COLO668 (cell line): ENCODE results near the gene PBX1.

Experiments used
- DNase-seq: peaks from one replicate; lab custom pipeline; 2025; ENCODE audit not compliant: unreplicated experiment; lab: John Stamatoyannopoulos, UW

The PBX1 gene

DNA sequence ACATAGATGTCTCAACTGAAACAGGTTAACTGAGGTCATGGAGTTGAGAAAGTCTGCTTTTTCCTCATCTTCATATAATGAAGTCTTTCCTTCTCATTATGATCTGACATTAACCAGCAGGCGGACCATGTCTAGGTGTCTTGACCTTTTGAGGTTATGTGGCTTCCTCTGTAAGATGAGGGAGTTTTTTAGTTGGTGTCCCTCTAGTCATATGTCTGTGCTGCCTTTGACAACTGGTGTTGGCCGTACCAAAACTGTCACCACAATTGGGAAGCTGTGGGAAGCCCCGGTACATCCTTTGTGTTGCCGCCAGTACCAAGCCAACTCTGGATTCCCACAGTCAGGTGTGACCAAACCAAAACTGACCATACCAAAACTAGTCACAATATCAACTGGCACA, 105.1 kb downstream of the PBX1 start:
- DNase-seq = no peak

DNA sequence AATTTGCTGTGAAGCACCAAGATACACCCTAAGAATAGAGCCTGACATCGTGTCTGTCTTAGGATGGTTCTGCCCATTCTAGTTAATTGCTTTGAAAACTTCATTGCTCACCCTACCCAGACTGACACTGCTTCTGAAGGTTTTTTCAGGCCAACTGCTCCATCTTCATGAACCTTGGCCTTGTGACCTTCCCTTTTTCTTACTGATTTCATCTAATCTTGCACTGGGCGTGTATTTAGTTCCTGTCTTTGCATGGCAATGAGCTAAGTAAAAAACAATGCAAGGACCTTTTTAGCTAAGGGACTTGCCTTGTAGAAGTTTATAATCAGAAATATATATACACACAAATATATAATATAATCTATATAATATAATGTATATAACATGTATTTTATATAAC, 108.0 kb downstream of the PBX1 start:
- DNase-seq = no peak

- DNase-seq = no peak
These were observed 108.6 kb downstream of the PBX1 start for GRCh38 chr1:164667600-164667999.

DNA sequence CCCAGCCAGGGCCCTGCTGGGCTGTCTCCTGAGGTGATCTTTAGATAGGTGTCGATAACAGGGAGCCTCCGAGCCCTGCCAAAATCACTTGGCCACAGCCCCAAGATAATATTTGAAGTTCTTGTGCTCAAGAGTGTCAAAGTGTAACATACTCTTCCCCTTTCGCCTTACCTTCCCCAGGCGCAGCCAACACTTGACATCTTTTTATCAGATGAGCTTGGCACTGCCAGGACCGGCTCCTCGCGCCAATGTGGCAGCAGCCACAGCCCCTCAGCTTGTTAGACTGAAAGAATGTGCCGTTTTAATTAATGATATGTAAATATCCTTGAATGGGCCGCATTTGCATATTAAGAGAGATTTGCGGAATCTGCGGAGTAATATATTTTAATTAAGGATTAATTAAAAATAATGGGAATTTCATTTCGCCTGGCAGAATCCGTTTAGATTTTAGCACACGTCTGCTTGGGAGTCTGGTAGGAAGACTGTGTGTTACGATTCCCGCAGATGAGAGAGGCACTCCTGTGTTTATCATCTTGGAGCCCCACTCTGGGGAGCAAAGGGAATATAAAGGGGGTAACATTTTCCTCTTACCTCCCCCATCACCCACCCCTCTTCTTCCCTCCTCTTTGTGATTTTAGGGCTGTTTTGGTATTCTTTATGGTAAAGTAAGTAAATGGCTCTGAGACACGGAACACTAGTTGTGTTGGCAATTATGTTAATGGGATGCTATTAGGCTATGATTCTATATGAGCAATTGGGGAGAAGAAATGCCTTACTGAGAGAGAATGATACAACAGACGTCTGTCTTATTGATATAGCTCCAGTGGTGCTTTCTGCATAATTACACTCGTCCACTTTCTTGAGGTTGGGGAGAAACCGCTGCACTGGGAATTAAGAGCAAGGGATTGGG, 109.8 kb downstream of the PBX1 start:
- DNase-seq = no peak

GRCh38 chr1:164670026-164670425, 111.0 kb downstream of the PBX1 start:
- no peak for DNase-seq

- DNase-seq = no peak
These were observed 111.8 kb downstream of the PBX1 start for GRCh38 chr1:164670786-164671185.

GRCh38 chr1:164671323-164671965, 112.5 kb downstream of the PBX1 start:
- no peak for DNase-seq

DNA sequence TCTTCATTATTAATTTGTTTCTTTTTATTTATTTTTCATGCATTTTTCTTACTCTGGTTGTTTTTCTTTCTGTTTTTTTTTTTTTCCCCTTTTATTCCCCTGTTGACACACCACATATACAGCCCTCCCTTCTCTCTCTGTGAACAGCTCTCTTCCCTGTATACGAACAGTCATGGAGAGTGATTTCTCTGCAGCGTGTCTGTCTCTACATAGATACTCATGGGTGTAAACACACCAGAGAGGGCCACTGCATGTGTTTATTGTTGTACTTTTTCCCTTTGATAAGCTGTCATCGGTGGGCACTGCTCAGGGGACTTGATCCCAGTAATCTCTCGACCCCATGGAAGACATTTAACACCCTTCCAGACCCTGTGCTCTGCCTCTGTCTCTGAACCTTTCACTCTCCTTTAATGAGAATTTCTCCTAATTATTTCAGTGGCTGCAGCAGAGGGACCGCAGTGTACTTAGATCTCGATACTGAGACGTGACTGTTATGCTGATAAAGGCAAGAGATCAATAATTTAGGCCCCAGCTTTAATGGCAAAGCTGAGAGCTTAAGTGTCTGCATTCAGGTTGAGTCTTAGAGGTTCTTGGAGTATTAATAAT, 113.1 kb downstream of the PBX1 start:
- DNase-seq = no peak

- no peak for DNase-seq
These were observed 113.6 kb downstream of the PBX1 start for GRCh38 chr1:164672588-164672987.

DNA sequence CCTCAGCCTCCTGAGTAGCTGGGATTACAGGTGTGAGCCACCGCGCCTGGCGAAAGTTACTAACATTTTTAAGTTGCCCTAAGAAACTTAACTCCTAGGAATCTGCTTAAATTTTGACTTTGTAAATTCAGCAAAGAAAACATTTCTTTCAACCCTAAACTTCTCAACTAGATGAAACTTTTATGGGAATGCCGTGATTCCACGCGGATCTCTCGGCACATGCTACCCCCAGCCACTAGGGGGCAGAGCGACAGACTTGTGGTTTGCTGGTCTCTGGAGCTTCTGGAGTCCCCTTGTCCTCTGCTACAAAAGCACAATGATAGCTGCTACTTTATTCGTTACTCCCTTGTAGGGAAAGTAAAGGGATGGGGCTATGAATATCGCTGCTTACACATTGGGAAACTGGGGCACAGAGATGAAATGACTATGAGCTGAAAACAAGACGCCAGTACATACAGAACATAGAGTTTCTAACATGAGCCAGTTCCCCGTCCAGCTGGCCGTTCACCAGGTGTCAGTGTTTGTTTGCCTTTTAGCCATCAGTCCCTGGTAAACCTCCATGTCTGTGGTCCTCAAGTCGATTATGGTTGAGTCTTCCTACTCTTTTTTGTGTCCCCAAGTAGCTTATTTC, 114.7 kb downstream of the PBX1 start:
- peak; percentile 15 for DNase-seq

GRCh38 chr1:164675342-164675904, 116.4 kb downstream of the PBX1 start:
- no peak for DNase-seq

GRCh38 chr1:164678136-164678700, 119.2 kb downstream of the PBX1 start:
- DNase-seq = no peak

DNA sequence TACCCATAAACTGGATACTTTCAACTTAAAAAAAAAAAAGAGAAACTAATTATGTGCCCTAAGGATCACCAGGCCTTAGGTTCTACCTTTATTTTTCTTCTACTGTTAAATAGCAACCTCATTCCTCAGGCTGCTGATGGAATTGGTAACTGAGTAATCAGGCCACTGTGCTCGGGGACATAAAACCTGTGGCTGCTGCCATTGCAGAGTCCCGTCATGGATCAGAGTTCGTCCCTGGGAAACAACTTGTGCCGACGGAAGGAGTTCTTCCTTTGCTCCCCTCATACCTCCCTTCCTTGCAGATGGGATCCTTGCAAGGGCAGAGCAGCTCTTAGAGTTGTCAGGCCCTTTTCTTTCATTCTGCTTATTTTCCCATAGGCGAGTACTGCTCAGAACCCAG, 123.6 kb downstream of the PBX1 start:
- DNase-seq = no peak

DNA sequence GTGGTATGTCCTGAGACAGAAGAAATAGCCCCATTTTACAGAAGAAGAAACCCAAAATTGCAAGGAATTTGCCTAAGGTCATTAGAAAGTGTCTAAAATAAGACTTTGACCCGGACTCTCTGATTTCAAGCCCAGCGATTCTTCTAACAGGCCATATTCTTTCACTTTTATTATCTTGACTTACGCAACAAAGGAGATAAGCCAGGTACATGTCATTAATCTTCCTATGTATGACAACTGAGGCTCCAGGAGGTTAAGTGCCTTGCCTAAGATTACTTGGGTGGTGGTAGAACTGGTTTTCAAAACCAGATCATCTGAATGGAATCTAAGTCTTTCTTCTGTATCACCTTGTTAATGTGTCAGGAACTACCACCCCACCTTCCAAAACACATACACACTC, 124.3 kb downstream of the PBX1 start:
- DNase-seq = no peak

- DNase-seq = no peak
These were observed 126.5 kb downstream of the PBX1 start for GRCh38 chr1:164685266-164686035.

GRCh38 chr1:164687777-164688176, 128.8 kb downstream of the PBX1 start:
- DNase-seq = no peak

- DNase-seq = no peak
These were observed 129.8 kb downstream of the PBX1 start for GRCh38 chr1:164688791-164689190.

DNA sequence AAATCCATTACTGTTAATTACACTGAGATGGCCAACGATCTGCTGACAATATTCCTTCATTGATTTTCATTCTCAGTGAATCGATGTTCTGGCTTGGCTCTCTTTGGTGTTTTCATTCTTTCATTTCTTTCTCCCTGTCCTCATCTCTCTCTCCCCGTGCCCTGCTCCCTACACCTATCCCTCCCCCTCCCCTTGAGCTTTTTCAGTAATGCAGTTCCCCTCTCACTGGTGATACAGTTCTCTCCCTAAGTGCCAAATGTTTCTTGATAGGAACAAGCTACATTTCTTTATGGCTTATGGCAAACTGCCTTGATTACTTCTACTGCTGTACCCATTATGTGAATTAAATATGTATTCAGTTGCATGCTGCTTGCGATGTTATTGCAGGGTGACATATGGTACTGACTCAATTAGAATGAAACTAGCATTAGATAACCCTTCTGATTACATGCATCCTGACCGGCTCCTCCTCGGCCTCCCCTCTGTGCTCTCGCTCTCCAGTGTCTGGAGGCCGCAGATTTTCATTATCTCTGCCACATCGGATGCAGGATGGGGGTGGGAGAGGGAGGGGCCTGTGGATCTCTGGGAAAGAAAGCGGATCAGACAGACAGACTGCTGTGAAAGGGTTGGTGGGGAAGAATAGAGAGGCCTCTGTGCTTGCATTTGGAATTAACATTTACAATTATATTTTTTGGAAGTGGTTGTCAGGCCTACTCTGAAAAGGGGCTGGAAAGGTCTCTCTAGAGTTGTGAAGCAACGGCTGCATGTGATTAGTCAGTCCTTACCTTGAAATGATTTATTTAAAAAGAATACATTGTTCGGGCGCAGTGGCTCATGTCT, 130.9 kb downstream of the PBX1 start:
- DNase-seq = no peak

GRCh38 chr1:164692420-164692819, 133.4 kb downstream of the PBX1 start:
- DNase-seq = no peak
